ENCODE measurements around the gene CEP170B.

DNA sequence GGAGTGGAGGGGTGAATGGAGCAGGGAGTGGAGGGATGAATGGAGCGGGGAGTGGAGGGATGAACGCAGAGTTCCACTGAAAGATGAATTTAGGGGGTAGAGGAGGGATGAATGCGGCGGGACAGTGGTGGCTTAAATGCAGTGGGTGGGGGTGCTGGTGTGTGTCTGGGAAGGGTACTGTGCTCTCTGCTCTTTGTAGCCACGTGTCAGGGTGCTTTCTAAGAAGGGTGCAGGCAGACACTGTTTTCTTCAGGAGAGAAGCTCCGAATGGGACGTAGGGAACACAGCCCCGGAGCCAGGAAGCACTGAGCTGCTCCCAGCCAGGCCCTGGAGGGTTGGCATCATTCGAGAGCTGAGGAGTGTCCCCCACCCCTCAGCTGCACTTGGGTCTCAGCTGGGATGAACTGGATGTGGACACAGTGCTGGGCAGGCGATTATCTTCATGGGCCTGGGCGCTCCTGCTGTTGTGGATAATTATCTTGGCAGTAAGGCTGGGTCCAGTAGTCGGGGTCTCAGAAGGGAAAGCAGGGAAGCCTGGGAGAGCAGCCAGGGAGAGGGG is 9.5 kb upstream of the CEP170B start:
- TF ChIP-seq, protein P1, sequence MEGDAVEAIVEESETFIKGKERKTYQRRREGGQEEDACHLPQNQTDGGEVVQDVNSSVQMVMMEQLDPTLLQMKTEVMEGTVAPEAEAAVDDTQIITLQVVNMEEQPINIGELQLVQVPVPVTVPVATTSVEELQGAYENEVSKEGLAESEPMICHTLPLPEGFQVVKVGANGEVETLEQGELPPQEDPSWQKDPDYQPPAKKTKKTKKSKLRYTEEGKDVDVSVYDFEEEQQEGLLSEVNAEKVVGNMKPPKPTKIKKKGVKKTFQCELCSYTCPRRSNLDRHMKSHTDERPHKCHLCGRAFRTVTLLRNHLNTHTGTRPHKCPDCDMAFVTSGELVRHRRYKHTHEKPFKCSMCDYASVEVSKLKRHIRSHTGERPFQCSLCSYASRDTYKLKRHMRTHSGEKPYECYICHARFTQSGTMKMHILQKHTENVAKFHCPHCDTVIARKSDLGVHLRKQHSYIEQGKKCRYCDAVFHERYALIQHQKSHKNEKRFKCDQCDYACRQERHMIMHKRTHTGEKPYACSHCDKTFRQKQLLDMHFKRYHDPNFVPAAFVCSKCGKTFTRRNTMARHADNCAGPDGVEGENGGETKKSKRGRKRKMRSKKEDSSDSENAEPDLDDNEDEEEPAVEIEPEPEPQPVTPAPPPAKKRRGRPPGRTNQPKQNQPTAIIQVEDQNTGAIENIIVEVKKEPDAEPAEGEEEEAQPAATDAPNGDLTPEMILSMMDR (IDR thresholded peaks at IDR 0.05), result no peak
- TF ChIP-seq POLR2A (IDR thresholded peaks at IDR 0.05), result no peak

Data from testis (tissue), 2 donors.